ENCODE data around the gene SLC39A9.

DNA sequence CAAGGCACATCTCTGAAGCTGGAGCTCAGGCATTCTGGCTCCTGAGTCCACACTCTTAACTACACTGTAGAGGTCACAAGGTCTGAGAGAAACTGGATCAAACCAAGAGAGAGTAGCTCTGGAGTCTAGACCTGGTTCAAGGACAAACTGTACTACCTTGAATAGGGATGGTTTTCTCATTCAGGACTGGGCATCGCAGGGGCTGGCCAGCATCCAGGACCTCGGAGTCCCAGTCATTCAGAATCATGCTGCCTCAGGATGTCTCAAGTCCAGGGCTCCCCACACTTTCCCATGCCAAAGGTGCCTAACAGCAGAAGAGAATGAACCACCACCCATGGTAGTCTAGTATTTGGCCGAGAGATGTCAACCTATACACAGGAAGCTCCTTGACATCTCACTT lies 72.9 kb downstream of the SLC39A9 start:
- no peak for TF ChIP-seq EP300 (IDR thresholded peaks at IDR 0.05)
- TF ChIP-seq CTCF (IDR thresholded peaks at IDR 0.05) = no peak
- no peak for TF ChIP-seq POLR2A (IDR thresholded peaks at IDR 0.05)
